ENCODE measurements around the gene TAP2.

The TAP2 gene

GRCh38 chr6:32867554-32868256 lies 29.2 kb upstream of the TAP2 start:
- Histone ChIP-seq H3K9me2 (replicated peaks; ENCODE audit: insufficient read depth, low read length) (no peaks in the 10 kb centered on the region), H3K79me2 (ENCODE audit: insufficient read depth, low read length) (no peaks in the 10 kb centered on the region), H4K20me1 (ENCODE audit: low read depth, low read length) (no peaks in the 10 kb centered on the region), H3K36me3 (ENCODE audit: low read length) (no peaks in the 10 kb centered on the region), H3K9ac (ENCODE audit: low read length) (peak overlapping the region; percentile 22), H3K27me3 (ENCODE audit: low read length) (no peaks in the 10 kb centered on the region), H3K4me3 (ENCODE audit: insufficient read depth, low read length, poor library complexity, severe bottlenecking) (no peak overlapping the region), H3K4me2 (ENCODE audit: low read depth, low read length, poor library complexity, severe bottlenecking) (peak overlapping the region; percentile 20), H3F3A (ENCODE audit: insufficient read depth) (peaks cover 28% of the 10 kb centered on the region), H3K27ac (ENCODE audit: low read depth, low read length) (peak overlapping the region; percentile 40), H2AFZ (ENCODE audit: low read depth, low read length, severe bottlenecking) (peak overlapping the region; percentile 80), H3K9me3 (ENCODE audit: insufficient read depth, low read length) (no peaks in the 10 kb centered on the region)
- TF ChIP-seq EZH2phosphoT487 (conservative IDR thresholded peaks at IDR 0.05; ENCODE audit: low read length), result no peak
- TF ChIP-seq CTCF (IDR thresholded peaks at IDR 0.05; ENCODE audit: insufficient read depth, low read length, poor library complexity, severe bottlenecking), result no peak

DNA sequence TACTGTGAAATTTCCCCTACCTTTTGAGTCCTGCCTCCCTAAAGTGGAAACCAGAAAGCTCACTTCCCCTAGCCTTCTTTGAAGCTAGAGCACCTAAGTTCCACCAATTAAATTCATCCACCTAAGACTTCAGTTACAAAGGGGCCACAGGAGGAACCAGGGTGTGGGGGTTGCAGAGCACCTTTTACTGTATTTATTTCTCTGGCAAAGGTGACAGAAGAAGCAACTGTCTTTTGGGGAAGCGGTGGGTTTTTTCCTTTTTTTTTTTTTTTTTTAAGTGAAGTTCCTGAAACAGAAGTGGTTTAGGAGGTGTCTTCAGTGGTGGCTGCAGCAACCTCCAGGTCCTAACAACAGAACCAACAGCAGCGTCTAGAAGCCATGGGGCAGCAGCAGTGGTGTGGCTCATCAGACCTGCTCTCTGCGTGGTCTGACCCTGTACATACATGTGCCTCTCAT lies 28.5 kb upstream of the TAP2 start:
- H3K36me3 ChIP-seq (ENCODE audit: low read length), result no peaks in the 10 kb centered on the region
- H3K4me3 ChIP-seq (ENCODE audit: insufficient read depth, low read length, poor library complexity, severe bottlenecking), result no peak overlapping the region
- H2AFZ ChIP-seq (ENCODE audit: low read depth, low read length, severe bottlenecking), result peak overlapping the region; percentile 80
- no peaks in the 10 kb centered on the region for H3K79me2 ChIP-seq (ENCODE audit: insufficient read depth, low read length)
- H3F3A ChIP-seq (ENCODE audit: insufficient read depth), result peaks cover 28% of the 10 kb centered on the region
- peak overlapping the region; percentile 20 for H3K4me2 ChIP-seq (ENCODE audit: low read depth, low read length, poor library complexity, severe bottlenecking)
- no peaks in the 10 kb centered on the region for H3K27me3 ChIP-seq (ENCODE audit: low read length)
- H3K9me2 ChIP-seq (replicated peaks; ENCODE audit: insufficient read depth, low read length), result no peaks in the 10 kb centered on the region
- H3K9ac ChIP-seq (ENCODE audit: low read length), result peak overlapping the region; percentile 22
- peak overlapping the region; percentile 40 for H3K27ac ChIP-seq (ENCODE audit: low read depth, low read length)
- no peaks in the 10 kb centered on the region for H4K20me1 ChIP-seq (ENCODE audit: low read depth, low read length)
- no peaks in the 10 kb centered on the region for H3K9me3 ChIP-seq (ENCODE audit: insufficient read depth, low read length)
- TF ChIP-seq CTCF (IDR thresholded peaks at IDR 0.05; ENCODE audit: insufficient read depth, low read length, poor library complexity, severe bottlenecking) (no peak), EZH2phosphoT487 (conservative IDR thresholded peaks at IDR 0.05; ENCODE audit: low read length) (no peak)

DNA sequence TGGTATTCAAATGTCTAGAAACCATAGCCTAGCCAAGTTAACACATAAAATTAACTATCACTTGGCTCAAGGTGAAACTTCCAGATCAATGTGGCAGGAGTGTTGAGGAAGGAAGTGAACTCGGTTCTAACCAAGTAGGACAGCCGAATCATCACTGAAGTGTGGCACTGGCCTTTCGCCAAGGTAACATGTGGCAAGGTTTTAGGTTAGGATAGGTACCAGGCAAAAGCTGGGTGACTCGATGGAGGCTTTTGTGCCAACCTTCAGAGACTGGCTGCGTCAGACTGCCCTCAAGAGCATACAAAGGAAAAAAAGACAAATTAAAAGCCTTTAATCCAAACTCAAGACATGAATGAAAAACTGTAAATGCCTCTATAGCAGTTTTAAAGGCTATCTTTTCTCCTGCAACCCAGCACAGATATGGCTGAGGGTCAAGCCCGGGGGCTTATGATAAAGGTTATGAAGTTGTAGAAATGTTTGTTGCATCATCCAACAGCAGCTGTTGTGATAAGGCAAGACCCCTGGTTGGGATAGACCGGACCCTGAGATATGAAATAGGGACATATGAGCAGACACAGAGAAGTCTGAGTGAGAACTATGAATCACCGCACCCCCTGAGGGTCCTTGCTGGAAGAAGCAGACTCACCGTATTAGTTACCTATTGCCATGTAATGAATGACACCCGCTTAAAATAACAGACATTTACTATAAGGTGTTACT lies 27.3 kb upstream of the TAP2 start:
- Histone ChIP-seq H3K9me3 (ENCODE audit: insufficient read depth, low read length) (no peaks in the 10 kb centered on the region), H3K27ac (ENCODE audit: low read depth, low read length) (no peak overlapping the region), H3F3A (ENCODE audit: insufficient read depth) (peaks cover 22% of the 10 kb centered on the region), H3K9me2 (replicated peaks; ENCODE audit: insufficient read depth, low read length) (no peaks in the 10 kb centered on the region), H3K9ac (ENCODE audit: low read length) (no peak overlapping the region), H3K36me3 (ENCODE audit: low read length) (no peaks in the 10 kb centered on the region), H2AFZ (ENCODE audit: low read depth, low read length, severe bottlenecking) (no peak overlapping the region), H3K4me3 (ENCODE audit: insufficient read depth, low read length, poor library complexity, severe bottlenecking) (no peak overlapping the region), H3K27me3 (ENCODE audit: low read length) (no peaks in the 10 kb centered on the region), H3K4me2 (ENCODE audit: low read depth, low read length, poor library complexity, severe bottlenecking) (no peak overlapping the region), H4K20me1 (ENCODE audit: low read depth, low read length) (no peaks in the 10 kb centered on the region), H3K79me2 (ENCODE audit: insufficient read depth, low read length) (no peaks in the 10 kb centered on the region)
- TF ChIP-seq CTCF (IDR thresholded peaks at IDR 0.05; ENCODE audit: insufficient read depth, low read length, poor library complexity, severe bottlenecking) (no peak), EZH2phosphoT487 (conservative IDR thresholded peaks at IDR 0.05; ENCODE audit: low read length) (no peak)

Measured in SU-DHL-6 (cell line).